ENCODE measurements around the gene CPA2. TPM values are rescaled to one million over a fixed set of nuclear protein-coding genes. Genes with fewer than 3 reads are reported as not detected.
"Not testable (repeated sequence)": the region's sequence is repeated elsewhere in the genome, so short reads cannot be mapped to it uniquely, and the experiment has no call there.

The CPA2 gene
- total RNA-seq, 2 experiments from 2014 or later = not detected

DNA sequence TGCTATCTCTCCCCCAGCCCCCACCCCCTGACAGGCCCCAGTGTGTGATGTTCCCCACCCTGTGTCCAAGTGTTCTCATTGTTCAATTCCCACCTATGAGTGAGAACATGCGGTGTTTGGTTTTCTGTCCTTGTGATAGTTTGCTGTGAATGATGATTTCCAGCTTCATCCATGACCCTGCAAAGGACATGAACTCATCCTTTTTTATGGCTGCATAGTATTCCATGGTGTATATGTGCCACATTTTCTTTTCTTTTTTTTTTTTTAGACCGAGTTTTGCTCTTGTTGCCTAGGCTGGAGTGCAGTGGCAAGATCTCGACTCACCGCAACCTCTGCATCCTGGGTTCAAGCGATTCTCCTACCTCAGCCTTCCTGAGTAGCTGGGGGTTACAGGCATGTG, 17.8 kb upstream of the CPA2 start:
- CTCF ChIA-PET, POLR2A ChIA-PET: not testable (repeated sequence)

DNA sequence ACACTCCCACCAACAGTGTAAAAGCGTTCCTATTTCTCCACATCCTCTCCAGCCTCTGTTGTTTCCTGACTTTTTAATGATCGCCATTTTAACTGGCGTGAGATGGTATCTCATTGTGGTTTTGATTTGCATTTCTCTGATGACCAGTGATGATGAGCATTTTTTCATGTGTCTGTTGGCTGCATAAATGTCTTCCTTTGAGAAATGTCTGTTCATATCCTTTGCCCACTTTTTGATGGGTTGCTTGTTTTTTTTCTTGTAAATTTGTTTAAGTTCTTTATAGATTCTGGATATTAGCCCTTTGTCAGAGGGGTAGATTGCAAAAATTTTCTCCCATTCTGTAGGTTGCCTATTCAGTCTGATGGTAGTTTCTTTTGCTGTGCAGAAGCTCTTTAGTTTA, 17.0 kb upstream of the CPA2 start:
- POLR2A ChIA-PET, CTCF ChIA-PET: not testable (repeated sequence)

DNA sequence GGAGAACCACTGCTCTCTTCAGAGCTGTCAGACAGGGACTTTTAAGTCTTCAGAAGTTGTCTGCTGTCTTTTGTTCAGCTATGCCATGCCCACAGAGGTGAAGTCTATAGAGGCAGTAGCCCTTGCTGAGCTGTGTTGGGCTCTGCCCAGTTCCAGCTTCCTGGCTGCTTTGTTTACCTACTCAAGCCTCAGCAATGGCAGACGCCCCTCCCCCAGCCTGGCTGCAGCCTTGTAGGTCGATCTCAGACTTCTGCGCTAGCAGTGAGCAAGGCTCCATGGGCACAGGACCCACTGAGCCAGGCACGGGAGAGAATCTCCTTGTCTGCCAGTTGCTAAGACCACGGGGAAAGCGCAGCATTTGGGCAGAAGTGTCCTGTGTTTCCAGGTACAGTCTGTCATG, 12.1 kb upstream of the CPA2 start:
- POLR2A ChIA-PET = no interaction called here
- CTCF ChIA-PET = no interaction called here

DNA sequence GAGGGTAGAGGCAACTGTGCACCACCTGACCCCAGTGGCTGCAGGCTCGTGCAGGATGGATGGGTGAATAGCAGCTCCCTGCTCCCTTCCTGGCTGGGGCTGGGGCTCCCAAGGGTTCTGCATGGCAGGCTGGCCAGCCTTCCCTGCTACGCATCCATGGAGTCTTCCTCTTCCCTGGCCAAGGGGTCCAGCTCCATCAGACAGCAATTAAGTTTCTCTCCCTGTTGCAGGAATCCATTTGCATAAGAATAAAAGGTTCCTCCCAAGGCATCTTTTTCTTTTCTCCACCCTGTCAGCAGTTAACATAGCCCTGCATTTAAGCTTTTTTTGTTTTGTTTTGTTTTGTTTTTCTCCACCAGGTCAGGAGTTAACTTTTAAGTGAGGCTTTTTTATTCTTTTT, 10.0 kb upstream of the CPA2 start:
- ChIA-PET CTCF (no interaction called here), POLR2A (no interaction called here)

DNA sequence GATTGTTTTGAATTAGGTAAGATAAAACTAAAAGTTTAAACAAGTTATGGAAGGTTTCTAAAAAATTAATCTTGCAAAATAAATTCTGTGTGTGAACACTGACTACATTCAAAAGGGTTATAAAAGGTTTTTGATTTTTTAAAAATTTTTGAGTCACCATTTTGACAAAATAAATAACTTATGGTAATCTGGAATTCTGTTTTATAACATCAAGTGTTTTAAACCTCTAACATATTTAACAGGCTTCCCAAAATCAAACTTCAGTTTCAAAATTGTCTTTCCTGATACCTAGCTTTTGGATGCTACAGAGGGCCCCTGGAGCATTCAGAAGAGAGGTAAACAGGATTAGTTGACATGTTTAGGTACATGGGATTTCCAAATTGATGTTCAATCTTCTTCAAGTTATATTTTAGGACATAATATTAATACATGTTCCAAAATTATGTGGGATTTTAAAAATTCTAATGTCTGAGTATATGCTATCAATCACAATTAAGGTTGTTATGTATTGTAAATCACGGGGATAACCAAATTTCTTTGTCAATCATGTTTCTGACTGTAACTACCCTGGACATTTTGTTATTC, 8.1 kb upstream of the CPA2 start:
- CTCF ChIA-PET = no interaction called here
- POLR2A ChIA-PET = no interaction called here

DNA sequence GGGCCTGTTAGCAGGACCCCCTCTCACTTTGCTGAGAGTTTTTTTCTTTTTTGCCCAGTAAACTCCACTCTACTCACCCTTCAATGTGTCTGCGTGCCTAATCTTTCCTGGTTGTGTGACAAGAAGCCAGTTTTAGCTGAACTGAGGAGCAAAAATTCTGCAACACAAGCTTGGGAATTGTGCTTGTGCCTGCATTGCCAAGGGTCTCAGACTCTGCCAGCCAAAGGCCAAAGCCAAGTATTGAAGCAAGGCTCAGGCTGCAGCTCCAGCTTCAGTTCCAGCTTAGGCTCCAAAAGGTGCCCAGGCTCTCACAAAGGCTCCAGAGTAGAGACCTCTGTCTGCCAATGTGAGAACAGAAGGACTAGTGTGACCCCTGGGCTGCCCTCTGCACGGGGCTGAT, 4.2 kb upstream of the CPA2 start:
- ChIA-PET POLR2A (no interaction called here), CTCF (interaction anchor here (0.6 kb wide), 1 partner anchor 1487 kb away, joined by 4 read pairs; no protein-coding TSS in a partner anchor)

DNA sequence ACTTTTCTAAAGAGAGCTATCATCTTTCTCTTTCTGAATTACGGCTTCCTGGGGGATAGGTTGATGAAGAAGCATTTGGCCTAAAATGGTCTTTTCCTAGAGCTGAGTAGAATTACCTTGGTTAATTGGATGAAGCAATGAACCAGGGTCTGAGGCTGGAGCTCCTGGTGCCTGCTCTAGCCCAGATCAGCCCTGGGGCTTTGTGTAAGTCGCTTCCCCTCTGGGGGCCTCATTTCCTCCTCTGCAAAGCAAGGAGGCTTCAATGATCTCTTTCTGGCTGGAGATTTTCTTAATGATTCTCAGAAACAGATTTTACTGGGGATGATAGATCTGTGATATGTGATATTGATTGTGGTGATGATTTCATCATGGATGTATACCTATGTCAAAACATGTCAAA, 3.5 kb upstream of the CPA2 start:
- POLR2A ChIA-PET = no interaction called here
- CTCF ChIA-PET = no interaction called here

DNA sequence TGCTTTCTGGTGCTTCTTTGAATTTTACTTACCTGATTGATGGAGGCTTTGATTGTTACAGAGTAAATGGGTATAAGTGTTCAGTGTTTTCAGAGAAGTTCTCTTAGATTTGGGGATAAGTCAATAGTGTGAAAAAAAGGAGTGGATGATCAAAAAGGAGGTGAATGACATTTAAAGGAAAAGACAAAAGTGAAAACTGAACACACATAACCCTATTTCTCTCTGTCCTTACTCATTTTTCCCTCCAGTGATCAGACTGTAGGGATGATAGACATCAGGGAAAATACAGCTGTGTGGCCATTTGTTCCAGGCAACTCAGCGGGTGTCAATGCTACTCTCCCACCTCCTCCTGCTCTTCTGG, 278 bp downstream of the CPA2 start:
- ChIA-PET CTCF (no interaction called here), POLR2A (no interaction called here)

DNA sequence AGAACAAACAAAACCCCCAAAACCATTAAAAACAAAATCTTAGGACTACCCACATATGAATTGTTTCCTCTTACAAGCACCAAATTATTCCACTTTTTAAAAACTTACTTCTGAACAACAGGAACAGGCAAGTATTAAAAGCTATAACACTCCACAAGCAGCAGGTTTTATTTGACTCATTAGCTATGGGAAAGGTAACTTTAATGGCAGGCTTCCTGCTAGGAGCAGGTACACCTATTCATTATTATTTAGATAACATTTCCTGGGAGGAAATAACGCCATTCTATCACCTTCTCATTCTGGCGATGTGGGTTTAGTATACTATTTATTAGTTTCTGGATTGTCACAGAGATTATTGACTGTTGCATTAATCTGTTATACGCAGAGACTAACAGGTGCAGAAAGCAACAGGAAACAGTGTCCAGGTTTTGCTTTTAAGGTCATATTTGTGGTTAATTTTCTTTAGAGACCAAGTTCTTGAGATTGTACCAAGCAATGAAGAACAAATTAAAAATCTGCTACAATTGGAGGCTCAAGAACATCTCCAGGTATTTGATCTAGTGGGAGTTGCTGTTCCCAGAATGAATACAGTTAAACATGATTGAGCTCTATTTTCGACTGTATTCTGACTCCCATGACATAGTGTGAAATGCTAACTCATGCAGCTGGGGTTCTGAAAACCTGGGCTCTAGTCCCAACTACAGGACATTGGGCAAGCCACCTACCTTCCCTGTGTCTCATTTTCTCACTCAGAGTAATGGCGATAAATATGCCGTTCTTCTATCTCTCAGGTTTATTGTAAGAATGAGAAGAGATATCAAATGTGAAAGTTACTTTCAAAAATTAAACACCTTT, 2.0 kb downstream of the CPA2 start:
- POLR2A ChIA-PET = no interaction called here
- CTCF ChIA-PET = no interaction called here

DNA sequence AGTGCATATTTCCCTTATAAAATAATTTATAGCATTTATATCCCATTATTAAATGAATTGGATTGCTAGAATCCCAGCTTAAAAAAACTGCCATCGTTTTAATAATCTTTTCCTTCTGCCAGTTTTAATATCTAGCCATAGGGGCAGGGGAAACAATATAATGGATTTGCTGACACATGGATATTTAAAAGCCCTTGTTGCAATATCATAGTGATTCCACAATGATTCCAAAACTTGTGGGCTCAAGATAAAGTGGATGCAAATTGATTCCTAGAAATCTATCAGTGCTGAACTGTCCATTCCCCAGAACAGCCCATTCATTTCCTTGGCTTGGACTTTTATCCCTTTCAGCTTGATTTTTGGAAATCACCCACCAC, 2.6 kb downstream of the CPA2 start:
- POLR2A ChIA-PET = no interaction called here

DNA sequence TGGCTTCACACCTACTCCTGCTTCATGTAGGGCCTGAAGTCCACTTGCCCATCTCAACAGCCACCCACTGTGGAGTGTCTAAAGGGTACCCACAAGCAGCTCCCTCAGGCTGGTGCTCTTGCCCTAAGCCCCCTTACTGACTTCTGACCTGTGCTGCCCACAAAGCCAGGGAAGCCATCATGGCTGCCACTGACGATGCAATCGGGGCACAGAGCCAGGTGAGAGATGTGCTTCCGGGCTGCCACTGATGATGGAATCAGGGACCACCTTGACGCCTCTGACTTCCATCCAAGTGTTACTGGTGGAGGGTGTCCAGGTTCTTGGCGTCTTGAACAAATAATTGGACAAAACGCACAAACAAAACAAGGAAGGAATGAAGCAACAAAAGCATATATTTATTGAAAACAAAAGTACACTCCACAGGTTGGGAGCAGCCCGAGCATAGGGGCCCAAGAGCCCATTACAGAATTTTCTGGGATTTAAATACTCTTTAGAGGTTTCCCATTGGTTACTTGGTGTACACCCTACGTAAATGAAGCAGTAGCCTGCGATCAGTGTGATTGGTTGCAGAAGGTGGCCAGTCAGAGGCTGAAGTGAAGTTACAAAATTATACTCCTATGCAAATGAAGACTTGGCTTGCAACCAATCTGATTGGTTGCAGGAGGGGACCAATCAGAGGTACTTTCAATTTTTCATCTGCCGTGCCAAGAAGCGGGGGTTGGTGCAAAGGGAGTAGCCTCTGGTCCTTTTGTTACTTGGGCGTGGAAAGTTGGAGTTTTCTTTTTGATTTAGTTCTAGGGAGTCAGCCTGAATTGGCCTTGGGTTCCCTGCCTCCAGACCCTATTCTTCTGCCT, 4.5 kb downstream of the CPA2 start:
- POLR2A ChIA-PET = no interaction called here

More for the DNA sequence above, 2.6 kb downstream of the CPA2 start:
- CTCF ChIA-PET = no interaction called here

DNA sequence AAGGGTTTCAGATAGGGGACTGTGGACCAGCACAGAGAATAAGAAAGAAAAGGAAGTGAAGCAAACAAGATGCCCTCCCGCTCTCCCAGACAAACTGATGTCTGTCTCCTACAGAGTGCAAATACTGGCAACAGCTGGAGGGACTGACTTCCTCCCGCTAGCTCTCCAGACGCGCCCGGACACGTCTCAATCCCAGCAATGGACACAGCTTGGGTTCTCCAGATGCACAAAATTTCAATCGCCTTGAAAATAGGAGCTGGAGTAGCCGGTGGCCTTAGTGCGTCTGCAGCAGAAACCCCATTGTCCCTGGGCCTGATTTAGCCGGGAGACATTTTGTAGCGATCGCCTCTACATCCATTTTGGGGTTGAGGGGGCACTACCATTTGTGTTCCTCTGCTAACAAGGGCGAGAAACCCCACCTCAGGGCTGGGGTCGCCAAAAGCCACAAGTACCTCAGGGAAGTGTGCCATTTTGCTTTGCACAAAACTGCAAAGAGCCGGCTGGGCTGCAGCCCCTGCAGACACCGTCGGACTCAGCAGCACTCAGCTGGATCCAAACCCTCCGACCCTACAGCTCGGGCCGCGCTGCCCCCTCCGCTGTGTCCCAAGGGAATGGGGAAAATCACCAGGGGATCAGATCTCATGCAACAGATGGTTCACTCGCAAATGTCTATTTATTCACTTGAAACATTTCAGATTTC, 5.9 kb downstream of the CPA2 start:
- CTCF ChIA-PET = interaction anchor here (0.6 to 1.0 kb wide), 2 partner anchors 317 to 485 kb away, joined by 3 to 4 read pairs; no protein-coding TSS in a partner anchor
- POLR2A ChIA-PET = no interaction called here

More for the DNA sequence above, 4.5 kb downstream of the CPA2 start:
- CTCF ChIA-PET = no interaction called here

DNA sequence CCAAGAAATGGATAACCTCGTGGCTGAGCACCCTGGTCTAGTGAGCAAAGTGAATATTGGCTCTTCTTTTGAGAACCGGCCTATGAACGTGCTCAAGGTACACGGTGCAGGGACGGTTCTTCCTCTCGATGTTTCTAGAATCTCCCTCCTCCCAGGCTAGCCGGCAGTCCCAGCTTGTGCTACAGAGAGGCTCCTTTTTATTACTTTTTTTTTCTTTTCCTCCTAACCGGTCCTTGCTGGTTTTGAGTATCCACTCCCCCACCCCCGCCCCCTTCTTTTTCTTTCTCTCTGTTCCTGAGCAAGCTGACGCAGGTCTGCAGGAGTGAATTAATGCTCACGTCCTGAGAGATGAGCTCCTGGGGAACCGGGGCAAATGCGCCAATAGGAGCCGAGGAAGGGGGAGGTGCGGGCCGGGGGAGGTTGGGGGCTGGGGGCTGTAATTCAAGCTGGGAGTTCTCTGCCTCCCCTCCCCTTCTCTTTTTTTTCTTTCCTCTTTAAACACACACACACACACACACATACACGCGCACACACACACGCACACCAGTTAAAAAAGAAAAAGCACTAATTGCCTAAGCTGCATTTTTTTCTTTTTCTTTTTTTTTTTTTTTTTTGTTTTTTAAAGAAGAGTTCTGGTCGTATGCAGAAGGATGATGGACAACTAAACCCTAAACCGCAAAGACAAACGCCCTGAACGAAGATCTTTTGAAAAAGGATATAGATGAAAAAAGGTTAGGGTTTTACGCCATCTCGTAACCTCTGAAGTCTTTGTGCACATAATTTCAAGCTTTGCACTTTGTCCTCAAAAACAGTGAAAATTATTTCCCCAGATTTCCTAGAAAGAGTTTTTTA, 6.6 kb downstream of the CPA2 start:
- POLR2A ChIA-PET = no interaction called here
- CTCF ChIA-PET = interaction anchor here (0.6 to 1.0 kb wide), 2 partner anchors 316 to 484 kb away, joined by 3 to 4 read pairs; no protein-coding TSS in a partner anchor

DNA sequence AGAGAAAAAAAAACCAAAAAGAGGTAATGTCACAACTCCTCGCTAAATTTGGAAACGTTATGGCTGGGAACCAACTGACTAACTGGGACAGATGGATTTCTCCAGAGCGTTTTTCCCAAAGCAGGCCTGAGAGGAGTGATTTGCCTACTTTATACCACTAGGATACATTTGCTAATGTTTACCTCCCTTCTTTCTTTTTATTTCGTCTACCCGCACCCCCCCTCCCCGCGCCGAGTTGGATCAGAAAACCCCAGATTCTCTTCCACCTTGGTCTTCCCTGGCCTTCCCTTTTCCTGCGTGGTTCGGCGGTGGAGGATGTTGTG, 7.2 kb downstream of the CPA2 start:
- ChIA-PET CTCF (no interaction called here), POLR2A (no interaction called here)

DNA sequence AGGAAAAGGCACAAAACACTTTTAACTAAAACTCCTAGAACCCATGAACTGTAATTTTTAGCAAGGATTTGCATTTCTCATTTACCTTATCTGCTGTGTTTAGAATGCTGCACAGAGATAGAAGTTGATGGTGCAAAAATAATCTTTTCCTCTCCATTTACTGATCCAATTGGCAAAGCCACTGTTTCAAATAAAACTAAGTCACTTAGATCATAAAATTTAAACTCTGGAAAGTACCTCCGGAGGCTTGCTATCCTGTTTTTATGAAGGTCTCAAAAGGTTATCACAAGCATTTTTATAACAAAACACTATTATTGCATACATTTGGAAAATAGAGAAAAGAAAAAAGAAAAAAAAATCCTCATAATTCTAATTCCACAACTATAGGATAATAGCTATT, 7.6 kb downstream of the CPA2 start:
- ChIA-PET POLR2A (no interaction called here), CTCF (no interaction called here)

DNA sequence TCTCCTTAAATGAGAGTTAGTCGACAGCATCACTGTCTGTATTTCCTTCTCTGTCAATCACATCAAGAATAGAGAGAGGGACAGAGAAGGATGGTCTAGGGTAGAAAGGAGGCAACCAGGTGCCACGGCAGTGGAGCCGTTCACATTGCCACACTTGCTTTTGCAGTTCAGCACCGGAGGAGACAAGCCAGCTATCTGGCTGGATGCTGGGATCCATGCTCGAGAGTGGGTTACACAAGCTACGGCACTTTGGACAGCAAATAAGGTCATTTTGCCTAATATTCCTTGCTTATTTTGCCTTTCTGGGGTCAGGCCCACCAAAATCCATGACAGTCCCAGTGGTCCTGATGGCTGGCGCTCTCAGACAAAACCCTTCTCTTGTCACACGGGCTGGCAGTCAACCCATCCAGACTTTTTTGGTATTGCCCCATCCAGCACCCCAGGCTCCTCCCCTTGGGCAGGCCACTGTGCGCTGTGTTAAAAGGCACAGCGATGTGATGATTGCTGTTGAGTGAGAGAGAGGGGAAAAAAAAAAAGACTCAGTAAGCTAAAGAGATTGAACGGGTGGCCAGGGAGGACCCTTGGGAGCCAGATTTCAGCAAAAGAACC, 8.4 kb downstream of the CPA2 start:
- CTCF ChIA-PET = no interaction called here
- POLR2A ChIA-PET = no interaction called here

DNA sequence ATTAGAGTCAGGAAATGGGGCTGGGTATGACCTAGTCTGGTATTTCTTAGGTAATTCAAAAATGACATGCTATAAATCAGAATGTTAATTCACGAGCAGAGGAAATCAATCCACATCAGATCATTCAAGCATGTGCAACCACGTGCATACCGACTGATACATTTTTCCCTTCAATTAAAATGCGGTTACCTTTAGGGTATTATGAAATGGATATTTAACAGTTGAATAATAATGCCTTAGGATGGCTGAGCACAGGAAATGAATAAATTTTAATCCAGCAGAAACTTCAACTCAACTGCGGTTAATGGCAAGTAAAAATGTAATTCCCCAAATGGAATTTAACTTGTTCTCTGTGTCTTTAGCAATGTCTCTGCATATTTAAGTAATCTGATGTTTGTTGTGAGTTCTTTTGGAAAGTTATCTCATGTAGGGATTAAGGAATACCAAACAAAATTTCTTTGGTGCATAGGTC, 9.2 kb downstream of the CPA2 start:
- ChIA-PET CTCF (no interaction called here), POLR2A (no interaction called here)

DNA sequence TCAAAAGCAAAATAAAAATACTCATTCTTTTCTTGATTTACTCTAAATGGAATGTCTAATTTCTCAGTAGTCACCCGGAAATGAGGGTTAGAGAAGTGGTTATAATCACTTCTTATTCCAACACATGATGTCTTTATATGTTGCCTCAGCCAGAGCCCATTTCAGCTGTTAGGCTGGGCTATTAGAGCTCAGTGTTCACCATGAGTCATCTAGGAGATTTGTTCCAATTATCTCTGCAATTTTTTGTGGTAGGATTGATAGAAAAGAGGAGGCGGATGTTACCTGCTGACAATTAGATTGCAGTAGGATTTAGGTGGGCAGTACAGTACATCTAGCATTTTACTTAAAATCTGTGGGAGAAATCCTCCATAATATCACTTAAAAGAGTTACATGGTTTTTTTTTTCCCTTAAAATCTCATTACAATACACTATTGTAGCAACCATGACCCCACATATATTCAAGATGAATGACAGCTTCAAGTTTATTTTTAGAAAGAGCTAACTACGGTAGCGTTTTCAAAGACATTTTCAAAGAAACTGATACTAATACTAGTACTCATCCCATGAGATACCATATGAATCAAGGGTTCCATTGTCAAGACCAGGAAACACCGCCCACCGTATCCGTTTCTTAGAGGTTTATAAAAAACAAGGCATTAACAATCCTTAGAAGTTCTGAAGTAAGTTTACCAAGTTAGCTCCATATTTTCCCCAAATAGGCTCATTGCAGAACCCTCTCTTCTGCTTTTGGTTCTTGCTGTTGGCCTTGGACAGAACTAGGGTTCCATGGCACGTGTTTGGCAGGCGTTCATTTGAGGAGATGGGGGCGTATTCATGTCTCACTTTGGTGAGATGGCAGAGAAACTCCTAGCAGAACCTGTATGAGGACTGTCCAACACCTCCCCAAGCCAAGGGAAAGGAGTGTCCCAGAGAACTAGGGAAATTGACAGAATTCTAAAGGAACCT, 10.4 kb downstream of the CPA2 start:
- ChIA-PET CTCF (no interaction called here), POLR2A (interaction anchor here (0.6 kb wide), 1 partner anchor 369 kb away, joined by 3 read pairs; no protein-coding TSS in a partner anchor)
